Right ventricle myocardium inferior (tissue), 1 donor: Measurements from ENCODE around the gene HIPK4. TPM values are rescaled to one million over a fixed set of nuclear protein-coding genes. Genes with fewer than 3 reads are reported as not detected.
"Not testable (repeated sequence)": the region's sequence is repeated elsewhere in the genome, so short reads cannot be mapped to it uniquely, and the experiment has no call there.

Experiments used
- ATAC-seq: fragments of 200-7000 bp; cut with Tn5 transposase; one replicate; pipeline ENCODE4 v1.9.1; 2020; ENCODE audit warnings: mild to moderate bottlenecking, moderate library complexity
- DNase-seq: peaks from one replicate; pipeline ENCODE4 v3.0.0; 2021; ENCODE audit errors: missing footprints
- intact Hi-C: fragments of 100-400 bp; cut with DNase I; formaldehyde crosslinking; loops from one replicate; pipeline ENCODE4 v1.11.0; 2022
- long read RNA-seq: library from polyadenylated mRNA; unstranded; transcript quantifications from one replicate; pipeline ENCODE4 v2.0.0, GENCODE V29; 2021
- total RNA-seq: library from RNA; stranded (reverse); fragmentation: NEBNext Ultra II Directional; extraction: Animal tissue kit (Norgen Biotek cat#: 25700); gene quantifications from one replicate; pipeline ENCODE4 v1.2.1, GENCODE V29; 2021
- donor health status: DM: no; HTN: yes; CAD: no; lungs with severe emphysema.

Gene HIPK4
- not detected for total RNA-seq
- long read RNA-seq = 0 reads

- intact Hi-C loops = no loop called here
- no peak for ATAC-seq
- no peak for DNase-seq
These were observed at the start of gene HIPK4 for GRCh38 chr19:40390084-40390742. Gene HIPK4, minus strand, starts transcription at chr19:40390181. Its CDS starts 279 bp downstream, at chr19:40389902.

- no peak for DNase-seq
- no peak for ATAC-seq
- intact Hi-C loops = no loop called here
These were observed 48.3 kb upstream of the HIPK4 start for GRCh38 chr19:40438284-40438683.

GRCh38 chr19:40433391-40434216 is 43.6 kb upstream of the HIPK4 start:
- intact Hi-C loops = no loop called here
- ATAC-seq = peak; percentile 98
- DNase-seq = peak; percentile 91

GRCh38 chr19:40432760-40433159 is 42.8 kb upstream of the HIPK4 start:
- ATAC-seq, DNase-seq, intact Hi-C loops: not testable (repeated sequence)

- intact Hi-C loops = no loop called here
- DNase-seq = no peak
- ATAC-seq = no peak
These were observed 41.7 kb upstream of the HIPK4 start for GRCh38 chr19:40431698-40432097.

DNA sequence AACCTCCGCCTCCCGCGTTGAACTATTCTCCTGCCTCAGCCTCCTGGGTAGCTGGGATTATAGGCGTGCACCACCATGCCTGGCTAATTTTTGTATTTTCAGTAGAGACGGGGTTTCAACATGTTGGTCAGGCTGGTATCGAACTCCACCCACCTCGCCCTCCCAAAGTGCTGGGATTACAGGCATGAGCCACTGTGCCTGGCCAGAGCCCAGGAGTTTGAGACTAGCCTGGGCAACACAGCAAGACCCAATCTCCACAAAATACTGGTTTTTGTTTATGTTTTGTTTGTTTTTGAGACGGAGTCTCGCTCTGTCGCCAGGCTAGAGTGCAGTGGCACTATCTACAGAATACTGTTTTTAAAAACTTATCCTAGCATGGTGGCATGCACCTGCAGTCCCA is 40.3 kb upstream of the HIPK4 start:
- ATAC-seq, intact Hi-C loops, DNase-seq: not testable (repeated sequence)

DNA sequence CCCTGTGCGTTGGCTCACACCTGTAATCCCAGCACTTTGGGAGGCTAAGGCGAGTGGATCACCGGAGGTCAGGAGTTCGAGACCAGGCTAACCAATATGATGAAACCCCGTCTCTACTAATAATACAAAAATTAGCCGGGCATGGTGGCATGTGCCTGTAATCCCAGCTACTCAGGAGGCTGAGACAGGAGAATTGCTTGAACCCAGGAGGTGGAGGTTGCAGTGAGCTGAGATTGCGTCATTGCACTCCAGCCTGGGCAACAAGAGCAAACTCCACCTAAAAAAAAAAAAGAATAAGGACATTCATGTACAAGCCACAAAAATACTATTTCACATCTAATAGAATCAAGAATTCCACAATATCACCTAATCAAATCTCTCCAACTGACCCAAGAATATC is 38.2 kb upstream of the HIPK4 start:
- not testable (repeated sequence) for DNase-seq, ATAC-seq
- intact Hi-C loops = loop anchor here (10.0 kb wide), 1 partner anchor 287 kb away; the partner anchor contains the start of genes COQ8B and ITPKC

GRCh38 chr19:40425450-40426287 is 35.7 kb upstream of the HIPK4 start, which contains the start of gene SERTAD1:
Gene SERTAD1, minus strand, starts transcription at chr19:40425992. Its CDS starts 2,446 bp downstream, at chr19:40423546.
- intact Hi-C loops = loop anchor here (1.0 to 10.0 kb wide), 2 partner anchors 18 to 289 kb away; partner anchors contain the start of genes COQ8B and ITPKC
- DNase-seq = peak; percentile 100
- ATAC-seq = peak; percentile 94

DNA sequence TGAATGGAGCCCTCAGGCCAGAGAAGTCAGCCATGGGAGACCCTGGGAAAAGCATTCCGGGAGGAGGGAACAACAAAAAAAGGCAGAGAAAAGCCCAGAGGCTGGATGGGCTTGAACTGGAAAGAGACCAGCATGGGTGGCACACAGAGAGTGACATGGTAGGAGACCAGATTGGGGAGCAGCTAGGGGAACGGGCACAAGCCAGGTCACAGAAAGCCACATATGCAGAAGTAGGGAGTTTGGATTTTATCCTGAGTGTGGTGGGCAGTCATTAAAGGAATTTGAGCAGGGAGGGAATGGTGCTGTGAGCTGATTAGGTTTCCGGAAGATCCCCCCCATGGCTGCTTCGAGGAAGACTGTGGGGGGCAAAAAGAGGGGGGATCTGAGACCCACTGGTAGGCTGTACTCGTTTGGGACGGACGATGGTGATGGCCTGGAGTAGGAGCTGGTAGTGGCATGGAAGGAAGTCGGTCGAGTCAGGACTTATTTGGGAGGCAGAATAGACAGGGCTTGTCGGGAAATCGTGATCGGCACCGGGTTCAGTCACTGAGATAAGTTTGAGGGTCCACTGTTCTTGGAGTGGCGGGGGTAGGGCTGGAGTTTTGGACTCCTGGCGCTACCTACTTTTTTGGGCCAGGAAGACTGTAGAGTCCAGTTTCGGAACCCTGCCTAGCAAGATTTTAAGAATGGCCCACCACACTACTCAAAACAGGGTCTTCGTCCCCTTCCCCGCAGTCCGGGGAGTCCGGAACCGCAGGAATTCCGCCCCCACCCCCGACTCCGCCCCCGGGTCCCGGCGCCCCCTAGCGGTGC is 34.9 kb upstream of the HIPK4 start:
- ATAC-seq (peak; percentile 30), DNase-seq (no peak)
- intact Hi-C loops = loop anchor here (1.0 to 10.0 kb wide), 3 partner anchors 18 to 290 kb away; partner anchors contain the start of genes C19orf47, COQ8B, ITPKC and PLD3

GRCh38 chr19:40423938-40424337 is 34.0 kb upstream of the HIPK4 start:
- ATAC-seq (no peak), DNase-seq (no peak)
- intact Hi-C loops = loop anchor here (5.0 to 10.0 kb wide), 2 partner anchors 77 to 291 kb away; partner anchors contain the start of genes C19orf47, COQ8B, ITPKC and PLD3

GRCh38 chr19:40422748-40423566 is 33.0 kb upstream of the HIPK4 start:
- ATAC-seq (no peak), DNase-seq (no peak)
- intact Hi-C loops = loop anchor here (5.0 to 10.0 kb wide), 2 partner anchors 76 to 292 kb away; partner anchors contain the start of genes C19orf47, COQ8B, ITPKC and PLD3

DNA sequence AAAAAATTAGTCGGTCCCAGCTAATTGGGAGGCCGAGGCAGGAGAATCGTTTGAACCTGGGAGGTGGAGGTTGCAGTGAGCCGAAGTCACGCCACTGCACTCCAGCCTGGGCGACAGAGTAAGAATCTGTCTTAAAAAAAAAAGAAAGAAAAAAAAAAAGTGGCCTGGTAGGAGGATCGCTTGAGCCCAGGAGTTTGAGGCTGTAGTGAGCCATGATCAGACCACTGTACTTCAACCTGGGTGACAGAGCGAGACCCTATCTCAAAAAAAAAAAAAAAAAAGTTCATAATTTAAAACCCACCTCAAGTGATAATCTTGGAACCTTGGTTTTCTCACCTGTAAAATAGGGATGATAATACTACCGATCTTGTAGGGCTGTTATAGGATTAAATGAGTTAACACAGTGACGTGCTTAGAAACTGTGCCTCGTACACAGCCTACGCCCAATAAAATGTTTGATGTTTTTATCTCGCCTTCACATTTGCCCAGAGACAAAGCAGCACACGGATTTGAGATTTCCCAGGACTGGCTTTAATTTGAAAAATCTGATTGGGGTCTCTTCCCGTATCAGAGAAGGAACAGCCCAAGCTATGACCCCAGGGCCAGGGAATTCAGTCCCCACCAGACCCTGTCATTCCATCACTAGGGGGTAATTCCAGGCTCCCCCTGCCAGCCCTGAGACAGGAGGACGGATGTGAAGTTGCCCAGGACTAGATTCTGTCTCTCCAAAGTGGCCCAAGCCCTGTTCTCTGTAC is 32.2 kb upstream of the HIPK4 start:
- ATAC-seq = no peak
- intact Hi-C loops = loop anchor here (5.0 to 10.0 kb wide), 2 partner anchors 75 to 293 kb away; partner anchors contain the start of genes C19orf47, COQ8B, ITPKC and PLD3
- no peak for DNase-seq

DNA sequence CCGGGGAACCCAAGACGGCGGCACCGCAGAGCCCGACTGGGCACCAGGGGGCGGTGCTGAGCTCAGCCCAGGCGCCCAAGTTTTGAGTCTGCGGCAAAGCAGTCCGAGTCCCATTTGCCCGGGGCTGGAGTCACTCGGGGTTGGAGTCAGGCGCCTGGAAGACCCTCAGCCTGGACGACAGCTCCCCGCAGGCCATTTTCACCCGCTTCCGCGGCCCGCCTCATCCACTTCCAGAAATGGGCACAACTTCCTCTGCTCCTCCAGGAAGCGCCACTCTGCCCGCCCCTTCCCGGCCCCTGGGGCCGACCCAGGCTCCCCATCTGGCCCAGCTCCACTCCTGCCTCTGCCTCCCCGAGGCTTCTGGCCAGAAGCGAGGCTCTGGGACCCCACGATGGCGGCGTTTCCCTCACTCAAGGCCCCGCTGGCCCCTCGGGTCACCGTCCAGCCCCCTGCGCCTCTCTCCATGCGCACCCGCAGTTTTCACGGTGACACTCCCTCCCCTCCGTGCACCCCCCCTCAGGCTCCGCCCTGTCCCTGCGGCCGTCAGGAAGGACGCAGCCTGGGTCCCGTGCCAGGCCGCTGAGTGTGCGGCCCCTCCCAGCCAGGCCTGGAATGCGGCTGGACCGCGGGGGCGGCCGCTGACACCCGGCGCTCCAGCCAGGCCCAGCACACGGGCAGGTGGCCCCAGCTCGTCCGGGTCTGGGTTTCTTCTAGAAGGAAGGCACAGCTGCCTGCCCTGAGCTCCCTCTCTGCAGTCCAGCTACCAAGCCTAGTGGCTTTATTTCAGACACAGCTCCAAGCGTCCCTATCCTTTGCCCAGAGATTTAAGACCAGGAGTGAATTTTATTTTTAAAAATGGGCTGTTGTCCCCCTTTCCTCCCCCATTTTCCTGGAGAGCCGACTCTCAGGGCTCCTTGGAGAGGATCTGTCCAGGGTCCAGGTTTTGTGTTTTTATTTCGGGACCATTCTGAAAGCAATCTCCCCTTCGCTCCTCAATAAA is 31.1 kb upstream of the HIPK4 start:
- intact Hi-C loops = loop anchor here (5.0 to 10.0 kb wide), 2 partner anchors 74 to 294 kb away; partner anchors contain the start of genes C19orf47, COQ8B, ITPKC and PLD3
- ATAC-seq (peak; percentile 89), DNase-seq (peak; percentile 96)

- no peak for ATAC-seq
- intact Hi-C loops = loop anchor here (5.0 to 10.0 kb wide), 2 partner anchors 73 to 294 kb away; partner anchors contain the start of genes C19orf47, COQ8B, ITPKC and PLD3
- no peak for DNase-seq
These were observed 30.4 kb upstream of the HIPK4 start for GRCh38 chr19:40420451-40420765.

DNA sequence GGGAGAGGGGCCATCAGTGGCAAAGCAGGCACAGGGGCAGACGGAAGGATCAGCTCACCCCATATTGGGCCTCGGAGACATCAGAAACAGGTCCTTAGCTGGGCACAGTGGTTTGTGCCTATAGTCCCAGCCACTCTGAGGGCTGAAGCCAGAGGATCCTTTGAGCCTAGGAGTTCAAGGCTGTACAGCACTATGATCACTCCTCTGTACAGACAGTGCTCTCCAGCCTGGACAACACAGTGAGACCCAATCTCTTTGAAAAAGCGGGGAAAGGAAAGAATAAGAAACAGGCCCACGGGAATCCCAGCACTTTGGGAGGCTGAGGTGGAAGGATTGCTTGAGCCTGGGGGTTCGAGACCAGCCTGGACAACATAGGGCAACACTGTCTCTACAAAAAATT is 29.8 kb upstream of the HIPK4 start:
- no peak for DNase-seq
- intact Hi-C loops = loop anchor here (5.0 to 10.0 kb wide), 2 partner anchors 72 to 295 kb away; partner anchors contain the start of genes C19orf47, COQ8B, ITPKC and PLD3
- ATAC-seq = no peak
